ENCODE measurements around the gene INPPL1. TPM values are rescaled to one million over a fixed set of nuclear protein-coding genes. Genes with fewer than 3 reads are reported as not detected.

INPPL1 gene
- total RNA-seq, 1 donor from 2014 or later, result 117 TPM

- intact Hi-C loops (cut with micrococcal nuclease), result no loop called here
Observed at GRCh38 chr11:72217841-72218240, 6.7 kb upstream of the INPPL1 start.

GRCh38 chr11:72218251-72218745, 6.3 kb upstream of the INPPL1 start:
- intact Hi-C loops (cut with micrococcal nuclease), result no loop called here

GRCh38 chr11:72220696-72221363, 3.7 kb upstream of the INPPL1 start:
- intact Hi-C loops (cut with micrococcal nuclease), result loop anchor here (5.0 kb wide), 2 partner anchors 194 to 1556 kb away; no protein-coding TSS in a partner anchor

GRCh38 chr11:72221386-72222075, 3.0 kb upstream of the INPPL1 start:
- intact Hi-C loops (cut with micrococcal nuclease), result loop anchor here (2.0 to 5.0 kb wide), 3 partner anchors 39 to 1556 kb away; no protein-coding TSS in a partner anchor

- intact Hi-C loops (cut with micrococcal nuclease), result loop anchor here (2.0 to 5.0 kb wide), 3 partner anchors 39 to 1555 kb away; no protein-coding TSS in a partner anchor
Observed at GRCh38 chr11:72222106-72222891, 2.3 kb upstream of the INPPL1 start.

- intact Hi-C loops (cut with micrococcal nuclease), result loop anchor here (1.0 to 5.0 kb wide), 12 partner anchors 40 to 1554 kb away; partner anchors contain the start of genes ANAPC15, ATG16L2, CLPB and LAMTOR1
Observed at GRCh38 chr11:72222907-72223614, 1.5 kb upstream of the INPPL1 start.

GRCh38 chr11:72223615-72224563, 678 bp upstream of the INPPL1 start:
- intact Hi-C loops (cut with micrococcal nuclease), result loop anchor here (1.0 to 5.0 kb wide), 12 partner anchors 41 to 1553 kb away; partner anchors contain the start of genes ANAPC15, ATG16L2, CLPB and LAMTOR1

- intact Hi-C loops (cut with micrococcal nuclease), result no loop called here
Observed at GRCh38 chr11:72225411-72225951, 914 bp downstream of the INPPL1 start.

- intact Hi-C loops (cut with micrococcal nuclease), result no loop called here
Observed at GRCh38 chr11:72226701-72227100, 2.1 kb downstream of the INPPL1 start.

GRCh38 chr11:72227316-72228228, 3.0 kb downstream of the INPPL1 start:
- intact Hi-C loops (cut with micrococcal nuclease), result no loop called here

- intact Hi-C loops (cut with micrococcal nuclease), result no loop called here
Observed at GRCh38 chr11:72228229-72228843, 3.8 kb downstream of the INPPL1 start.

GRCh38 chr11:72228844-72229231, 4.3 kb downstream of the INPPL1 start:
- intact Hi-C loops (cut with micrococcal nuclease), result no loop called here

- intact Hi-C loops (cut with micrococcal nuclease), result no loop called here
Observed at GRCh38 chr11:72229336-72229924, 4.9 kb downstream of the INPPL1 start.

- intact Hi-C loops (cut with micrococcal nuclease), result no loop called here
Observed at GRCh38 chr11:72229925-72230763, 5.6 kb downstream of the INPPL1 start.

- intact Hi-C loops (cut with micrococcal nuclease), result no loop called here
Observed at GRCh38 chr11:72230764-72231365, 6.3 kb downstream of the INPPL1 start.
